ENCODE data around the gene PFKM. TPM values are rescaled to one million over a fixed set of nuclear protein-coding genes. Genes with fewer than 3 reads are reported as not detected.

PFKM gene
- total RNA-seq, 1 experiment from 2014 or later: 92.4 TPM

DNA sequence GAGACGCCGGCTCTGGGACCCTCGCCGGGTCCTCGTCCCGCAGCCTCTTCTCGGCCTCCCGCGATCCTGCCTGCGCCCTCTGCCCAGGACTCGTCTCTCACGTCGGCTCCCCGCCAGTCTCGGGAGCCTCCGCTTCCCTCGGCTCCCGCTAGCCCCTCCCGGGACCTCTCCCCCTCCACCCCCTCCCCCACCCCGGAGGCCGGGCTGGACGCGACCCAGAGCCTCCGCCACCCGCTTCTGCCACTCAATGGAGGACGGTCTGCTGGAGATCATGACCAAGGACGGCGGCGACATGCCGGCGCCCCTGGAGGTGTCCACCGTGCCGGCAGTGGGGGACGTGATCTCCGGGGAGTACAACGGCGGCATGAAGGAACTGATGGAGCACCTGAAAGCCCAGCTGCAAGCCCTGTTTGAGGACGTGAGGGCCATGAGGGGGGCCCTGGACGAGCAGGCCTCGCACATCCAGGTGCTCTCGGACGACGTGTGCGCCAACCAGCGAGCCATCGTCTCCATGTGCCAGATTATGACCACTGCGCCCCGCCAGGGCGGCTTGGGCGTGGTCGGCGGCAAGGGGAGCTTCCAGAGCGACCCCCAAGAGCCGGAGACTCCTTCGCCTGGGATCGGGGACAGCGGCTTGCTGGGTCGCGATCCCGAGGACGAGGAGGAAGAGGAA, 64.8 kb downstream of the PFKM start:
- Histone ChIP-seq H2BK5ac (ENCODE audit: insufficient read length, low read length) (no peak overlapping the region), H3K27ac (ENCODE audit: insufficient read length, low read depth, low read length) (no peak overlapping the region), H3K4ac (ENCODE audit: low read depth, low read length) (no peak overlapping the region), H2BK120ac (ENCODE audit: low read depth, low read length, poor library complexity, severe bottlenecking) (no peak overlapping the region), H3K4me2 (ENCODE audit: insufficient read depth, insufficient read length, low read length) (peak overlapping the region; percentile 54), H3K23ac (ENCODE audit: insufficient read length, low read depth, low read length) (no peak overlapping the region), H3T11ph (ENCODE audit: low read length) (no peak overlapping the region), H3K27me3 (ENCODE audit: insufficient read depth, low read length) (peaks cover 15% of the 10 kb centered on the region; the same call in 1 of the 2 replicates), H3K9me3 (ENCODE audit: control insufficient read depth, low read depth, low read length) (no peaks in the 10 kb centered on the region), H4K91ac (ENCODE audit: insufficient read length, low read depth, low read length) (no peak overlapping the region), H4K20me1 (ENCODE audit: control insufficient read depth, insufficient read depth, insufficient read length) (no peaks in the 10 kb centered on the region), H2BK15ac (ENCODE audit: low read depth, low read length) (no peak overlapping the region), H3K4me1 (ENCODE audit: insufficient read depth, low read length) (no peaks in the 10 kb centered on the region), H2BK20ac (ENCODE audit: low read depth, low read length, poor library complexity, severe bottlenecking) (no peak overlapping the region), H3K79me2 (ENCODE audit: insufficient read depth, low read length) (no peaks in the 10 kb centered on the region), H3K9ac (ENCODE audit: extremely low read depth, insufficient read length, low read length) (no peak overlapping the region), H3K56ac (ENCODE audit: insufficient read length, low read depth, low read length) (no peak overlapping the region), H4K8ac (replicated peaks; ENCODE audit: insufficient read length, low read depth, low read length) (no peak overlapping the region), H2AK5ac (ENCODE audit: insufficient read length, low read length) (no peak overlapping the region), H3K18ac (ENCODE audit: insufficient read length, low read depth, low read length) (no peak overlapping the region), H4K5ac (ENCODE audit: insufficient read length, low read depth, low read length) (no peak overlapping the region), H3K23me2 (ENCODE audit: insufficient read length, low read depth, low read length, poor library complexity, severe bottlenecking) (peaks cover 21% of the 10 kb centered on the region), H3K14ac (ENCODE audit: insufficient read depth, low read length) (no peak overlapping the region), H2BK12ac (ENCODE audit: insufficient read length, low read depth, low read length) (no peak overlapping the region), H2AFZ (ENCODE audit: low read length) (no peak overlapping the region), H3K79me1 (ENCODE audit: insufficient read depth, low read depth, low read length, poor library complexity, severe bottlenecking) (no peaks in the 10 kb centered on the region)
- Mint-ChIP-seq H3K27me3 (ENCODE audit: low read depth) (peaks cover 100% of the 10 kb centered on the region), H3K4me1 (peaks cover 27 to 29% of the 10 kb centered on the region in 2 experiments), H3K36me3 (ENCODE audit: insufficient read depth in 1 of 3, low read depth in 3 of 3) (no peaks in the 10 kb centered on the region), H3K27ac (no peak overlapping the region), H3K9me3 (no peaks in the 10 kb centered on the region; a peak in 2 of 5 replicates), H3K4me3 (peak overlapping the region; percentile 79 to 87)
- DNase-seq: no peak
- TF ChIP-seq, protein P1, sequence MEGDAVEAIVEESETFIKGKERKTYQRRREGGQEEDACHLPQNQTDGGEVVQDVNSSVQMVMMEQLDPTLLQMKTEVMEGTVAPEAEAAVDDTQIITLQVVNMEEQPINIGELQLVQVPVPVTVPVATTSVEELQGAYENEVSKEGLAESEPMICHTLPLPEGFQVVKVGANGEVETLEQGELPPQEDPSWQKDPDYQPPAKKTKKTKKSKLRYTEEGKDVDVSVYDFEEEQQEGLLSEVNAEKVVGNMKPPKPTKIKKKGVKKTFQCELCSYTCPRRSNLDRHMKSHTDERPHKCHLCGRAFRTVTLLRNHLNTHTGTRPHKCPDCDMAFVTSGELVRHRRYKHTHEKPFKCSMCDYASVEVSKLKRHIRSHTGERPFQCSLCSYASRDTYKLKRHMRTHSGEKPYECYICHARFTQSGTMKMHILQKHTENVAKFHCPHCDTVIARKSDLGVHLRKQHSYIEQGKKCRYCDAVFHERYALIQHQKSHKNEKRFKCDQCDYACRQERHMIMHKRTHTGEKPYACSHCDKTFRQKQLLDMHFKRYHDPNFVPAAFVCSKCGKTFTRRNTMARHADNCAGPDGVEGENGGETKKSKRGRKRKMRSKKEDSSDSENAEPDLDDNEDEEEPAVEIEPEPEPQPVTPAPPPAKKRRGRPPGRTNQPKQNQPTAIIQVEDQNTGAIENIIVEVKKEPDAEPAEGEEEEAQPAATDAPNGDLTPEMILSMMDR (conservative IDR thresholded peaks at IDR 0.05): no peak
- WGBS (ENCODE audit: extremely low coverage, insufficient read length, low lambda C conversion rate): no CpG with 5 or more reads among the region's 61 CpGs
